Prostate gland (tissue), 2 donors: ENCODE data around the gene LAG3. TPM values are rescaled to one million over a fixed set of nuclear protein-coding genes. Genes with fewer than 3 reads are reported as not detected.

Experiments
- DNase-seq: peaks from one replicate; pipeline ENCODE4 v3.0.0-alpha.2; 2019; ENCODE audit warnings: low spot score
- H3K27ac ChIP-seq, 2 donors: fragments of 200-600 bp; sonication (generic); 2 replicates each; pipeline ENCODE4 v1.5.1; 2017 to 2019
- H3K27me3 ChIP-seq: fragments of 200-600 bp; sonication (generic); replicated peaks from 2 replicates; pipeline ENCODE4 v1.5.1; 2019; ENCODE audit not compliant: insufficient read depth
- H3K36me3 ChIP-seq, 2 donors: fragments of 200-600 bp; sonication (generic); 1 replicate in 1 of 2; 2 replicates in 1 of 2; pipeline versions ENCODE4 v1.5.1 to v1.8.1; 2017 to 2019
- H3K4me1 ChIP-seq: fragments of 200-600 bp; sonication (generic); replicated peaks from 2 replicates; pipeline ENCODE4 v1.5.1; 2019
- H3K4me3 ChIP-seq, 2 donors: fragments of 200-600 bp; sonication (generic); 2 replicates each; pipeline ENCODE4 v1.5.1; 2017 to 2019
- H3K9me3 ChIP-seq: fragments of 200-600 bp; sonication (generic); 2 replicates; pipeline ENCODE4 v1.5.1; 2017
- POLR2A ChIP-seq: fragments of 450-650 bp; IDR thresholded peaks from one replicate; pipeline ENCODE4 v1.6.1; 2016; ENCODE audit warnings: antibody characterized with exemption, mild to moderate bottlenecking
- POLR2AphosphoS5 ChIP-seq: sonication (generic); formaldehyde crosslinking; IDR thresholded peaks from one replicate; pipeline ENCODE4 v1.6.1; 2017; ENCODE audit warnings: antibody characterized with exemption
- WGBS: methylation state at CpG from one replicate; pipeline ENCODE4 v1.1.5; 2018; 5-methylcytosine and 5-hydroxymethylcytosine counted together
- intact Hi-C: fragments of 100-400 bp; cut with DNase I; formaldehyde crosslinking; loops from one replicate; pipeline ENCODE4 v1.14.2; 2022
- total RNA-seq, 2 donors: library from RNA; depleted of rRNA; stranded (reverse); fragments of >200 nt; gene quantifications; one replicate each; pipeline ENCODE4 v1.1.0, GENCODE V29; 2016
- TF ChIP-seq, protein P1 (sequence below), 4 experiments: fragments of 200-600 bp in 2 of 4; fragments of 450-650 bp in 2 of 4; sonication (generic) in 2 of 4; IDR thresholded peaks; 1 replicate in 3 of 4; 2 replicates in 1 of 4; pipeline ENCODE4 v1.5.1; 2016 to 2019; ENCODE audit warnings: antibody characterized with exemption in 4 of 4, mild to moderate bottlenecking in 2 of 4, moderate library complexity in 2 of 4

The LAG3 gene
- total RNA-seq, 2 donors from 2014 or later: 0.73 to 13.1 TPM

GRCh38 chr12:6774499-6775062, 2.3 kb downstream of the LAG3 start:
- WGBS: 85% methylated on average over 15 of the region's 15 CpGs
- Histone ChIP-seq H3K4me3 (no peak overlapping the region), H3K27me3 (no peaks in the 10 kb centered on the region), H3K27ac (peak overlapping the region; percentile 47 to 89), H3K4me1 (peaks cover 2% of the 10 kb centered on the region), H3K36me3 (peaks cover 0 to 7% of the 10 kb centered on the region in 2 donors), H3K9me3 (no peaks in the 10 kb centered on the region)
- intact Hi-C loops: loop anchor here (5.0 kb wide), 2 partner anchors 37 to 157 kb away; no protein-coding TSS in a partner anchor
- TF ChIP-seq POLR2AphosphoS5 (no peak), POLR2A (no peak)
- TF ChIP-seq, protein P1, sequence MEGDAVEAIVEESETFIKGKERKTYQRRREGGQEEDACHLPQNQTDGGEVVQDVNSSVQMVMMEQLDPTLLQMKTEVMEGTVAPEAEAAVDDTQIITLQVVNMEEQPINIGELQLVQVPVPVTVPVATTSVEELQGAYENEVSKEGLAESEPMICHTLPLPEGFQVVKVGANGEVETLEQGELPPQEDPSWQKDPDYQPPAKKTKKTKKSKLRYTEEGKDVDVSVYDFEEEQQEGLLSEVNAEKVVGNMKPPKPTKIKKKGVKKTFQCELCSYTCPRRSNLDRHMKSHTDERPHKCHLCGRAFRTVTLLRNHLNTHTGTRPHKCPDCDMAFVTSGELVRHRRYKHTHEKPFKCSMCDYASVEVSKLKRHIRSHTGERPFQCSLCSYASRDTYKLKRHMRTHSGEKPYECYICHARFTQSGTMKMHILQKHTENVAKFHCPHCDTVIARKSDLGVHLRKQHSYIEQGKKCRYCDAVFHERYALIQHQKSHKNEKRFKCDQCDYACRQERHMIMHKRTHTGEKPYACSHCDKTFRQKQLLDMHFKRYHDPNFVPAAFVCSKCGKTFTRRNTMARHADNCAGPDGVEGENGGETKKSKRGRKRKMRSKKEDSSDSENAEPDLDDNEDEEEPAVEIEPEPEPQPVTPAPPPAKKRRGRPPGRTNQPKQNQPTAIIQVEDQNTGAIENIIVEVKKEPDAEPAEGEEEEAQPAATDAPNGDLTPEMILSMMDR (IDR thresholded peaks at IDR 0.05): no peak
- no peak for DNase-seq

DNA sequence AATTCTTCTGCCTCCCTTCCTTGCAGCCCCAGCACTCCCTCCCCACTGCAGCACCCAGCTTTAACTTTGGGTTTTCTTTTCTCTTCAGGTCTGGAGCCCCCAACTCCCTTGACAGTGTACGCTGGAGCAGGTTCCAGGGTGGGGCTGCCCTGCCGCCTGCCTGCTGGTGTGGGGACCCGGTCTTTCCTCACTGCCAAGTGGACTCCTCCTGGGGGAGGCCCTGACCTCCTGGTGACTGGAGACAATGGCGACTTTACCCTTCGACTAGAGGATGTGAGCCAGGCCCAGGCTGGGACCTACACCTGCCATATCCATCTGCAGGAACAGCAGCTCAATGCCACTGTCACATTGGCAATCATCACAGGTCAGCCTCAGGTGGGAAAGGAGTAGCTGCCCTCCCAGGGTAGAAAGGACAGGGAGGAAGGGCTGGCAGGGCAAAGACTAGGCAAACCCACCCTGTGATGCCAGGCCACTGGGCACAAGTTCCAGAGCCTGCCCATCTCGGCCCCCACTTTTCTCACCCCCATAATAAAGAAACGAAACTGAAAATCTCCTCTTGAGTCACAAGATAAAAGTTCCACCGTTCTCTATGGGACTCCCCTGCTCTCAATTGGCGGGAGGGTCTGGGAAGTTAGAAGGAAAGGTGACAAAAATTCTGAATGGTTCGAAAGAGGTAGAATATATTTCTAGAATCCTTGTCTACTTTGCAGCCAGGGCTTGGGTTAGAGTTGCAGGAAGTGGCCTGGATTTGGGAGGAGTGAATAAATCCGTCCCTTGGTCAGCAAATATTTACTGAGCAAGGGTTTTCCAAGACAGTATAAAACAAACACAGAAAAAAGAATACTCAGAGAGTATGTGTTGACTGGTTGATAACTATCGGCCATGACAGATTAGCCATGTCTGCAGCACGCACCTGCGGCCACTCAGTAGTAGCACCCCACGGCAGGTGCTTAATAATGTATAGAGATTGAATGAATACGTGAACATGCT, 3.2 kb downstream of the LAG3 start:
- H3K9me3 ChIP-seq: no peaks in the 10 kb centered on the region
- peak overlapping the region; percentile 51 to 89 for H3K27ac ChIP-seq
- H3K27me3 ChIP-seq: no peaks in the 10 kb centered on the region
- WGBS: 72% methylated on average over 16 of the region's 16 CpGs
- H3K36me3 ChIP-seq: peaks cover 0 to 2% of the 10 kb centered on the region in 2 donors
- H3K4me3 ChIP-seq: no peak overlapping the region
- TF ChIP-seq, protein P1 (IDR thresholded peaks at IDR 0.05): no peak
- TF ChIP-seq POLR2AphosphoS5: peak; percentile 69
- no peak for DNase-seq
- H3K4me1 ChIP-seq: peaks cover 2% of the 10 kb centered on the region
- intact Hi-C loops: loop anchor here (5.0 kb wide), 2 partner anchors 38 to 158 kb away; no protein-coding TSS in a partner anchor

DNA sequence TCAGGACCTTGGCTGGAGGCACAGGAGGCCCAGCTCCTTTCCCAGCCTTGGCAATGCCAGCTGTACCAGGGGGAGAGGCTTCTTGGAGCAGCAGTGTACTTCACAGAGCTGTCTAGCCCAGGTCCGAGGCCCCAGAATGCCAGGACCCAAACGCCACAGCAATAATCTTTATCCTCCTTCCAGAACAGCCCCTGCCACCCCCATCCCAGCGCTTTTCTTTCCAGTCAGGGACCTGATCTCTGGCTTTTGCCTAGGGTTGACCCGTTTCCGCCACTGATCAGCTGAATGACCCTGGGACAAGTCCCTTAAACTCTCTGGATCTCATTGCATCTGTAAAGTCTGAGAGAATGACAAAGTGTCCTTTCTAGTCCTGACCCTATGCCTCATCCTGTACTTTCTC, 5.1 kb downstream of the LAG3 start:
- no peaks in the 10 kb centered on the region for H3K36me3 ChIP-seq
- intact Hi-C loops: loop anchor here (5.0 kb wide), 2 partner anchors 40 to 160 kb away; no protein-coding TSS in a partner anchor
- H3K27ac ChIP-seq: peak overlapping the region; percentile 89 to 92
- H3K9me3 ChIP-seq: no peaks in the 10 kb centered on the region
- 88% methylated on average over 5 of the region's 5 CpGs for WGBS
- H3K4me3 ChIP-seq: no peak overlapping the region
- peaks cover 2% of the 10 kb centered on the region for H3K4me1 ChIP-seq
- TF ChIP-seq POLR2AphosphoS5 (no peak), POLR2A (no peak)
- TF ChIP-seq, protein P1 (IDR thresholded peaks at IDR 0.05): no peak
- no peak for DNase-seq
- H3K27me3 ChIP-seq: no peaks in the 10 kb centered on the region

DNA sequence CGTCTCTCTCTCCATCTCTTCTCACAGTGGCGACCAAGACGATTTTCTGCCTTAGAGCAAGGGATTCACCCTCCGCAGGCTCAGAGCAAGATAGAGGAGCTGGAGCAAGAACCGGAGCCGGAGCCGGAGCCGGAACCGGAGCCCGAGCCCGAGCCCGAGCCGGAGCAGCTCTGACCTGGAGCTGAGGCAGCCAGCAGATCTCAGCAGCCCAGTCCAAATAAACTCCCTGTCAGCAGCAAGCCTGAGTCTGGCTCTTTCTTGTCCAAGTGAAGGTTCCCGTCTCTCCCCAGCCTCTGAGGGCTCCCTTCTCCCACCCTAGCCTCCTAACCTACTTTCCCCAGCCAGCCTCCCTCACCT, 5.9 kb downstream of the LAG3 start:
- 22% methylated on average over 14 of the region's 14 CpGs for WGBS
- DNase-seq: no peak
- Histone ChIP-seq H3K36me3 (no peaks in the 10 kb centered on the region), H3K4me3 (peak overlapping the region; percentile 20 to 34), H3K9me3 (no peaks in the 10 kb centered on the region), H3K27me3 (no peaks in the 10 kb centered on the region), H3K27ac (peak overlapping the region; percentile 89 to 92), H3K4me1 (peaks cover 2% of the 10 kb centered on the region)
- intact Hi-C loops: loop anchor here (2.0 to 5.0 kb wide), 3 partner anchors 25 to 161 kb away; partner anchors contain the start of gene MLF2
- TF ChIP-seq POLR2AphosphoS5: no peak
- no peak for TF ChIP-seq POLR2A
- TF ChIP-seq, protein P1 (IDR thresholded peaks at IDR 0.05): no peak
